K562 (cell line): Measurements from ENCODE around the gene TPBGL. TPM values are rescaled to one million over a fixed set of nuclear protein-coding genes. Genes with fewer than 3 reads are reported as not detected.
A peak's percentile ranks its signal among the peaks of the same experiment; 100 is the strongest.

Source experiments
- ATAC-seq: fragments of 200-7000 bp; cut with Tn5 transposase; 3 replicates; pipeline ENCODE4 v1.9.1; 2020; ENCODE audit warnings: moderate library complexity
- BruUV-seq: library from RNA; stranded (reverse); fragments of 400-500 nt; replicated peaks from 2 replicates; lab custom pipeline; 2021; lab: Mats Ljungman, UMichigan
- CTCF ChIA-PET: fragments of 300-600 bp; formaldehyde crosslinking; extraction: SDS; loops from one replicate; lab custom pipeline; 2021; ENCODE audit warnings: low intra/inter-chr PET ratio; lab: Yijun Ruan, JAX
- POLR2A ChIA-PET: fragments of 300-600, 350-650 bp; sonication (Branson Sonifier 250); formaldehyde crosslinking; extraction: SDS; loops from one replicate; lab custom pipeline; 2021; ENCODE audit warnings: antibody characterized with exemption, inconsistent platforms; lab: Yijun Ruan, JAX
- DNase-seq, 4 experiments: peaks; one replicate each; pipeline versions ENCODE4 v3.0.0 to v3.0.0-alpha.2; 2011 to 2018; ENCODE audit warnings: low spot score in 3 of 4, mixed read lengths in 3 of 4; ENCODE audit errors: extremely low read depth in 1 of 4
- FAIRE-seq: peaks from 2 replicates; lab custom pipeline; 2011; peaks lifted over from hg19 to GRCh38; lab: Jason Lieb, UNC
- H2AFZ ChIP-seq: 2 replicates; pipeline ENCODE4 v1.6.0; 2011; ENCODE audit warnings: low read depth, low read length, control low read depth, inconsistent platforms
- H3K27ac ChIP-seq: fragments of 200-600 bp; 3 replicates; pipeline ENCODE4 v1.8.0; 2011; ENCODE audit warnings: low read depth, mild to moderate bottlenecking, control low read depth, inconsistent platforms, low read length, moderate library complexity, mixed read lengths; ENCODE audit errors: extremely low read depth
- H3K27me3 ChIP-seq, 2 experiments: fragments of 300-600 bp in 1 of 2; 2 replicates in 1 of 2; 3 replicates in 1 of 2; pipeline versions ENCODE4 v1.6.0 to v1.8.0; 2011; ENCODE audit warnings: inconsistent platforms in 2 of 2, low read length in 2 of 2, mild to moderate bottlenecking in 1 of 2, mixed read lengths in 1 of 2, moderate library complexity in 1 of 2; ENCODE audit not compliant: control insufficient read depth in 2 of 2, insufficient read depth in 2 of 2
- H3K36me3 ChIP-seq: fragments of 300-600 bp; 3 replicates; pipeline ENCODE4 v1.8.0; 2011; ENCODE audit warnings: mild to moderate bottlenecking, low read length, inconsistent platforms; ENCODE audit not compliant: control insufficient read depth, insufficient read depth
- H3K4me1 ChIP-seq, 2 experiments: fragments of 200-600 bp in 1 of 2; replicated peaks in 1 of 2; 2 replicates in 1 of 2; 3 replicates in 1 of 2; pipeline versions ENCODE4 v1.5.1 to v1.8.0; 2011; ENCODE audit warnings: inconsistent platforms in 2 of 2, low read length in 2 of 2, mild to moderate bottlenecking in 1 of 2, mixed read lengths in 1 of 2, moderate library complexity in 1 of 2; ENCODE audit not compliant: control insufficient read depth in 2 of 2, insufficient read depth in 2 of 2
- H3K4me2 ChIP-seq: 2 replicates; pipeline ENCODE4 v1.6.1; 2011; ENCODE audit warnings: low read length, control low read depth, inconsistent platforms, mixed read lengths; ENCODE audit not compliant: insufficient read depth
- H3K4me3 ChIP-seq: fragments of 200-600 bp; sonication (generic), shearing (Covaris generic); 2 replicates; pipeline ENCODE4 v1.5.1; 2016; ENCODE audit warnings: control low read depth, inconsistent platforms
- H3K79me2 ChIP-seq: fragments of 200-600 bp; 3 replicates; pipeline ENCODE4 v1.8.0; 2011; ENCODE audit warnings: low read length, inconsistent platforms; ENCODE audit not compliant: control insufficient read depth, insufficient read depth
- H3K9ac ChIP-seq, 2 experiments: 2 replicates each; pipeline versions ENCODE4 v1.6.0 to v1.6.1; 2011; ENCODE audit warnings: low read depth in 2 of 2, low read length in 2 of 2, control low read depth in 1 of 2, inconsistent platforms in 1 of 2, mild to moderate bottlenecking in 1 of 2, mixed read lengths in 1 of 2; ENCODE audit not compliant: insufficient read depth in 1 of 2
- H3K9me1 ChIP-seq: one replicate; pipeline ENCODE4 v1.6.0; 2011; ENCODE audit warnings: inconsistent platforms, mild to moderate bottlenecking, low read length, moderate library complexity; ENCODE audit not compliant: control insufficient read depth, insufficient read depth
- H3K9me3 ChIP-seq: replicated peaks from 2 replicates; pipeline ENCODE4 v1.5.1; 2011; ENCODE audit warnings: low read depth, low read length, inconsistent platforms; ENCODE audit not compliant: control insufficient read depth, insufficient read depth
- H4K20me1 ChIP-seq: replicated peaks from 2 replicates; pipeline ENCODE4 v1.6.1; 2011; ENCODE audit warnings: low read length, inconsistent platforms, mixed read lengths; ENCODE audit not compliant: control insufficient read depth, insufficient read depth
- POLR2G ChIP-seq: fragments of 200-400 bp; formaldehyde crosslinking; IDR thresholded peaks from 2 replicates; pipeline ENCODE4 v1.6.1; 2017; ENCODE audit warnings: low read depth, mild to moderate bottlenecking, antibody characterized with exemption, low read length, moderate library complexity
- SMAD4 ChIP-seq: fragments of 250-450 bp; sonication (Bioruptor Pico); conservative IDR thresholded peaks from 2 replicates; pipeline ENCODE4 v1.8.0; 2021; ENCODE audit warnings: inconsistent platforms, mild to moderate bottlenecking, moderate library complexity
- ZNF140 ChIP-seq: fragments of 250-450 bp; sonication (Bioruptor Pico); IDR thresholded peaks from 2 replicates; pipeline ENCODE4 v1.8.0; 2021; ENCODE audit warnings: moderate library complexity, mild to moderate bottlenecking, inconsistent platforms
- in situ Hi-C: fragments of 300-500 bp; cut with MboI; formaldehyde crosslinking; loops from 4 replicates; pipeline ENCODE4 v1.15.0; 2018; ENCODE audit warnings: inconsistent platforms, mixed read lengths
- intact Hi-C: fragments of 100-400 bp; cut with micrococcal nuclease; formaldehyde crosslinking; loops from 2 replicates; pipeline ENCODE4 v1.14.2; 2022
- polyA plus RNA-seq, 8 experiments: library from polyadenylated mRNA; depleted of rRNA in 4 of 8; stranded (reverse) in 5 of 8; unstranded in 3 of 8; fragments of >200 nt; fragmentation: Nextera tagmentation in 2 of 8; fragmentation: Illumina TruSeq in 1 of 8; extraction: Ambion mirVana in 2 of 8; extraction: Trizol in 1 of 8; gene quantifications; 2 replicates each; pipeline versions ENCODE4 v1.2.1 to v1.2.3, GENCODE V29; 2011 to 2014; ENCODE audit warnings: inconsistent platforms in 1 of 8, missing spikeins in 1 of 8
- total RNA-seq, 7 experiments: library from RNA; depleted of rRNA in 6 of 7; stranded (reverse); fragments of >200 nt in 6 of 7; fragmentation: Illumina TruSeq in 2 of 7; extraction: Trizol in 2 of 7; gene quantifications; 2 replicates each; pipeline versions ENCODE4 v1.2.1 to v1.2.3, GENCODE V29; 2011 to 2021; ENCODE audit warnings: low replicate concordance in 1 of 7
- TF ChIP-seq, protein P1 (sequence below): fragments of 250-450 bp; sonication (Bioruptor Pico); IDR thresholded peaks from 2 replicates; pipeline ENCODE4 v1.5.0; 2021; ENCODE audit warnings: mild to moderate bottlenecking, moderate library complexity

TPBGL gene
- total and polyA plus RNA-seq, 9 of the 15 experiments (the other 6 are each of a cell fraction or from before 2014, with no cell fraction given): 0.04 to 0.11 (median 0.06) TPM; not detected in 6

GRCh38 chr11:75264356-75264755, 23.8 kb downstream of the TPBGL start:
- Histone ChIP-seq H3K27ac (no peak overlapping the region), H3K9me3 (no peaks in the 10 kb centered on the region), H3K79me2 (no peaks in the 10 kb centered on the region), H3K9ac (no peak overlapping the region; a peak in 1 of 4 replicates), H3K36me3 (peaks cover 19% of the 10 kb centered on the region; the same call in 1 of the 3 replicates), H2AFZ (no peak overlapping the region), H4K20me1 (peaks cover 11% of the 10 kb centered on the region; the same call in 1 of the 2 replicates), H3K9me1 (peaks cover 6% of the 10 kb centered on the region), H3K4me2 (no peak overlapping the region), H3K4me3 (no peak overlapping the region), H3K27me3 (no peaks in the 10 kb centered on the region), H3K4me1 (peaks cover 0 to 14% of the 10 kb centered on the region in 2 experiments; a peak in 2 of 5 replicates)
- BruUV-seq: no TSS peak
- CTCF ChIA-PET: no interaction called here
- in situ Hi-C loops: no loop called here
- DNase-seq: no peak
- TF ChIP-seq SMAD4 (CRISPR knock-in tag) (no peak), POLR2G (0 out of 2 replicates have a peak, but pooled peaks have one; percentile 25), ZNF140 (CRISPR knock-in tag) (no peak)
- TF ChIP-seq, protein P1, sequence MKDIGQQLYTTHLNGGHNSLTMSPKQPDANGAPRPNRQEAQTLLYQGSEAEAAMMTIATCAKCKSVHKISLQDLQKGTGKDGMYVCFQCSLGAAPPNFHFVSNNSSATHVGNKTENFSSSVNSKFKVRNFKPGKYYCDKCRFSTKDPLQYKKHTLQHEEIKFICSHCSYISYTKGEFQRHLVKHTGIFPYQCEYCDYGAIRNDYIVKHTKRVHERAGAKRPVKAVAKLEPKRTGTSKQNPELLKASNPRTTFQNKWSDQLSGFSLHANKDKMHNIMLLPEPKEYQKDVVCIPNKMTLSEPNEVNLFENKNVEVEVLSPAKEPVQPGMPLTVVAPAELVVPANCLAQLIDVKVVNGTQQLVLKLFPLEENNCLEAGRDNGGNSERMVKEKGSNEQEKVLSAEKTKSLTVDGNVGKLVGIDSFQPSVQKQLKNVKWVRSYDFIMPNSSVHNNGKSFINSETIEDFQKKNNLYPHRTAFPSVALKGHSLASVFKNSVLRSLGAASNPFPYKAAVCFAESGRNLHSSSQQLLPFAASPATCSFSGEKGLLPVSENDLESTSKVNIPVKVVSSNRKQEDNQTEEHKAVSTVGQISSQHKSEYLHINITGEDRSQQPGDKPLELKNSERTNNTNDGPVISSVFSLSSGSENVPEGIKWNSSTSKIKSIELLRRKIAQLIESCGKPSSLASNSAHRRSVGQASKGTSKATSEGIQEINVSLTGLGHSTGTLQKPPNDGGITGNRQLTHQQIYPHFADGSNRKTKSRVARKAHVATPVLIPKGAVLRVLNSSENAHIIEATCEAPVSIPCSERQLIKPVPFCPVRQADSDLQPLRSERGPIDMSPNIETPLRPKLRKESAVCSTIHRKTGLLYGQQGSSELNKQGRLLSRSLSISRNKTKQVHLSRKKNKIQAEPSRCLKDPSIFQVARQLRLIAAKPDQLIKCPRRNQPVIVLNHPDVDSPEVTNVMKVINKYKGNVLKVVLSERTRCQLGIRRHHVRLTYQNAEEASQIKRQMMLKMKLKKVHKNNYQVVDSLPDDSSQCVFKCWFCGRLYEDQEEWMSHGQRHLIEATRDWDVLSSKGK (CRISPR knock-in tag): no peak
- ATAC-seq: no peak
- POLR2A ChIA-PET: interaction anchor here (0.6 kb wide), 1 partner anchor 16 kb away, joined by 3 read pairs; no protein-coding TSS in a partner anchor
- intact Hi-C loops: no loop called here
- no peak for FAIRE-seq
